GM19438 (cell line): ENCODE data around the gene KRTDAP.
"Not testable (repeated sequence)": the region's sequence is repeated elsewhere in the genome, so short reads cannot be mapped to it uniquely, and the experiment has no call there.

ENCODE experiments used
- ATAC-seq: cut with Tn5 transposase; IDR thresholded peaks from one replicate; pipeline ENCODE4 v1.9.1; 2021; ENCODE audit warnings: low read depth; ENCODE audit not compliant: unreplicated experiment

KRTDAP gene

GRCh38 chr19:35487656-35488182 lies 2.5 kb downstream of the KRTDAP start:
- no peak for ATAC-seq

DNA sequence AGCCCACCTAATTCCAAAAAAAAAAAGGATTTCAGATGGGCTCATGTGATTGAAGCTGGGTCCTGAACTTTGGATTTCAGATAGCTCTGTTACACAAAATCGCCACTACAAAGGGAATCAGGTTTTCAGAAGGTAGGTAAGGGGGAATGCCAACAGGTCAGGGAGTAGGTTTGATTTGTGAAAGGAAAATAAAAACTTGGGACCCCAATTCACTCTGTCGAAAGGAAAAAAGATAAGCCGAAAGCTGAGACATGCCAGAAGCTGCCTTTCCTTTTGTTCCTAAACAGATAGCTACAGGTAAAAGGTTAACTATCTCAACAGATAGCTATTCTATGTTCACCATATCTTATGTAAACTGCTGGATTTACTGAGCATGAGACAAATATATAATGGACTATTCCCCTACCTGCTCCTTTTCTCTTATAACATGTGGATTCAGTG lies 4.0 kb downstream of the KRTDAP start:
- no peak for ATAC-seq

GRCh38 chr19:35484252-35485036 lies 5.8 kb downstream of the KRTDAP start:
- peak; percentile 60 for ATAC-seq

- no peak for ATAC-seq
Measured at GRCh38 chr19:35483089-35483488, 7.2 kb downstream of the KRTDAP start.

DNA sequence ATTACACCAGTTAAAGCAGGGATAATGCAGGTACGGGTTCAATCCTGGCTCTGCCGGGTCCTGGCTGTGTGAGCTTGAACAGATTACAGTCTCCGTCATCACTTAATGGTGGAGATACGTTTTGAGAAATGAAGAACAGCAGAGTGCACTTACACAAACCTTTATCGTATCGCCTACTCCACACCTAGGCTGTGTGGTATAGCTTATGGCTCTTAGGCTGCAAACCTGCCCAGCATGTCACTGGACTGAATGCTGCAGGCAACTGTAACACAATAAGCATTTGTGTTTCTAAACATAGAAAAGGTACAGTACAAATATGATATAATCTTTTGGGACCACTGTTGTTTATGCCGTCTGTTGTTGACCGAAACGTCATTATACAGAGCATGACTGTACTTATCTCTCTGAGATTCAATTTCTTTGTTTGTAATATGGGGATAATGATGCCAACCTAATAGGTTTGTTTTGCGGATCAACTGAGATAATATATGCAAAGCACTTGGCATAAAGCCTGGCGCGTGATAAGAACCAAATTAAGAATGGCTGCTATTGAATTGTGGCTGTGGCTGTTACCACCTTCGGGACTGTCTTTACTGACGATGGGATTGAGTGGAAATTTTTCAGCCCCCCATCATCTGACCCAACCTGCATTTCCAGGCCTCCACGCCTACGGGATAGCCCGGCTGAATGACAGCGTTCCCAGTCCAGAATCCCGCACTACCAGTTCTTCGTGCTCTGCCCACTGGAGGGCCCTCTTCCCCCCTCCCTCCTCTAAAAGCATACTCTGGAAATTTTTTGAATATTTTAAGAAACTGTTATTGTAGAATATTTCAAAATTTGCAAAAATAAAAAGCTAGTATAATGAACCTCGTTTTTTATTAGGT lies 11.2 kb downstream of the KRTDAP start:
- ATAC-seq = no peak

- no peak for ATAC-seq
Measured at GRCh38 chr19:35476149-35476548, 14.1 kb downstream of the KRTDAP start.

- not testable (repeated sequence) for ATAC-seq
Measured at GRCh38 chr19:35474594-35474993, 15.7 kb downstream of the KRTDAP start.

DNA sequence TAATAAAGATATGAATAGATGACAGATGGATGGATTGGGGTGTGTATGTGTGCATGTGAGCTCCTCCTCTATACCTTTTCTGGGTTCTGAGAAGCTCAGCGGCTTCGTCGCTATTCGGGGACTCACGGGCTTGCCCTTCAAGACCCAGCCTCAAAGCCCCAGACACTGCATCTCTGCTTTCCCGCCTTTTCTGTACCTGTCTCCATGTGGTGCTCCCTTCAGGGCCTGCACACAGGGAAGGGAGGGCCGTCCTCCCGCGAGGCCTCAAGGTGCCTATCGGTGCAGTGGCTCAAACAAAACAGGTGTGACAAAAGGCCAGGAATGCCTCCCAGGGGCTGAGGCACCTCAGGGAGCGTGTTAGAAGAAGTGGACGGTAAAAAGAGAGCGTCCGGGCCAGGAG lies 16.2 kb downstream of the KRTDAP start:
- no peak for ATAC-seq

- ATAC-seq = no peak
Measured at GRCh38 chr19:35471946-35472345, 18.3 kb downstream of the KRTDAP start.

DNA sequence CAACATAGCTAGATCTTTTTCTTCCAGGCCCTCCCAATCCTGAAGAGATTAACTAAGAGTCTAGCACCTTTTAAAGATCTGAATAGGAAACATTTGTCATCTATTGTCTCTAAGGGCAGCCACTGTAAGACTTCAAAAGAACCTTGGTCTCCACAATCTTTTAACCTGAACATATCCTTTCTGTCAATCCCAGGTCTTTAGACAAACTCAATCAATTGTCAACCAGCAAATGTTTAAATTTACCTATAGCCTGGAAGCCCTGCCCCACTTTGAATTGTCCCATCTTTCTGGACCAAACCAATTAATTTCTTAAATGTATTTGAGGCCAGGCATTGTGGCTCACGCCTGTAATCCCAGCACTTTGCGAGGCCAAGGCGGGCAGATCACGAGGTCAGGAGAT lies 19.2 kb downstream of the KRTDAP start:
- not testable (repeated sequence) for ATAC-seq

DNA sequence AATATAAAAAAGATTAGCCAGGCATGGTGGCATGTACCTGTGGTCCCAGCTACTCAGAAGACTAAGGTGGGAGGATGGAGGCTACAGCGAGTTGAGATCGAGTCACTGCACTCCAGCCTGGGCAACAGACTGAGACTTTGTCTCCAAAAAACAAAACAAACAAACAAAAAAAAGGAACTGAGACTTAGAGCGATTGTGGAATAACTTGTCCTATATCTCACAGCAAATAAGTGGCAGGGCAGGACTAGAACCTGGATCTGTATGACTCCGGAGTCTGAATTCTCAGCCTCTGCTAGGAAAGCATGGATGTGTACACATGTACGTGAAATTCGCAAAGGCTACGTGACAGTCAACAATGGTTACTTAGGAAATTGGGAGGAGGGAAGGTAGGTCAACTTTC lies 20.1 kb downstream of the KRTDAP start:
- ATAC-seq = no peak

- peak; percentile 83 for ATAC-seq
Measured at GRCh38 chr19:35468637-35469036, 21.6 kb downstream of the KRTDAP start.

DNA sequence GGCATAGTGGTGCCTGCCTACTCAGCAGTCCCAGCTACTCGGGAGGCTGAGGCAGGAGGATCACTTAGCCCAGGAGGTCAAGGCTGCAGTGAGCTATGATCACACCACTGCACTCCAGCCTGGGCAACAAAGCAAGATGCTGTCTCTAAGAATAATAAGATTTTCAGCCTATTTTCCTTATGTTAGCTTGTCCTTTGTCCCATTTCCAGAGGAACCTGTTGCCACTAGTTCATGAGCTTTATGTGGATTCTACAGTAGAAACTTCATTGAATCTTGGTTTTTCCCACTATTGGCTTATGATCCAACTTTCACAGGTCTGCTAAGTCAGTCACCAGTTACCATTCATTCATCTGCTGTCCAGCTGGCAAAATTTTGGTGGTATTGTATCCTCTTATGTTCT lies 24.0 kb downstream of the KRTDAP start:
- no peak for ATAC-seq

GRCh38 chr19:35462956-35463355 lies 27.3 kb downstream of the KRTDAP start:
- ATAC-seq = not testable (repeated sequence)

GRCh38 chr19:35462476-35462953 lies 27.7 kb downstream of the KRTDAP start:
- ATAC-seq = no peak

GRCh38 chr19:35461788-35462187 lies 28.5 kb downstream of the KRTDAP start:
- ATAC-seq = not testable (repeated sequence)

DNA sequence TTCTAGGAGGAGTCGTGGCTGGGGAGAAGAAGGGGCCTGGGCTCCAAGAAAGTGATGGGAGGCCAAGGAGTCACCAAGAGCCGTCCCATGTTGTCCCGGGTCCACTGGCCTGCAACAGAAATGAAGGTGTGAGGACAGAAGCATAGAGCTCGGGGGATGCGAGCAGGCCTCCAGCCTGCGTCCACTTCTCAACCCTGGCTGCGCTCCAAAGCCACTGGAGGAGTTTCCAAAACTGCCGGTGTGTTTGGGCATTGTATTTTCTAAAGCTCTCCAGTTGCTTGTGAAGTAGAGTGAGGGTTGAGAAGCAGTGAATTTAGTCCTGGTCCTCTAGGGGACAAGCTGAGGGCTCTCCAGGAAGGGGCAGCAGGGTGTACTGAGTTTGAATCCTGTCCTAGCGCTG lies 29.2 kb downstream of the KRTDAP start:
- no peak for ATAC-seq

DNA sequence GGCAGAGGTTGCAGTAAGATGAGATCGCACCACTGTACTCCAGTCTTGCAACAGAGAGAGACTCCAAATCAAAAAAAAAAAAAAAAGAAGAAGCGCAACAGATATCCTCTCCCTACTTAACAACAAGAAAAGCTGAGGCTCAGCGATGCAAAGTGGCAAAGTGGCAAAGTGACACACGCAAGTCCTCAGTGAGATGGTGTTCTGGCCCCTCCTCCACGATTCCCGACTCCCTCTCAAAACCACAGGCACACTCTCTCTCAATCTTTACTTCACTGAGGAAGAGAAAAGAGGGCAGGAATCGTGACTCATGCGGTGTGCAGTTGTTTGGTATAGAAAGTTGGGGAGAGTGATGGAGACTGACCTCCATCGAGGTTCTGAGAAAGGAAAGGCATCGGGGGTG lies 29.7 kb downstream of the KRTDAP start:
- ATAC-seq = no peak

GRCh38 chr19:35459414-35460082 lies 30.7 kb downstream of the KRTDAP start:
- ATAC-seq = no peak

DNA sequence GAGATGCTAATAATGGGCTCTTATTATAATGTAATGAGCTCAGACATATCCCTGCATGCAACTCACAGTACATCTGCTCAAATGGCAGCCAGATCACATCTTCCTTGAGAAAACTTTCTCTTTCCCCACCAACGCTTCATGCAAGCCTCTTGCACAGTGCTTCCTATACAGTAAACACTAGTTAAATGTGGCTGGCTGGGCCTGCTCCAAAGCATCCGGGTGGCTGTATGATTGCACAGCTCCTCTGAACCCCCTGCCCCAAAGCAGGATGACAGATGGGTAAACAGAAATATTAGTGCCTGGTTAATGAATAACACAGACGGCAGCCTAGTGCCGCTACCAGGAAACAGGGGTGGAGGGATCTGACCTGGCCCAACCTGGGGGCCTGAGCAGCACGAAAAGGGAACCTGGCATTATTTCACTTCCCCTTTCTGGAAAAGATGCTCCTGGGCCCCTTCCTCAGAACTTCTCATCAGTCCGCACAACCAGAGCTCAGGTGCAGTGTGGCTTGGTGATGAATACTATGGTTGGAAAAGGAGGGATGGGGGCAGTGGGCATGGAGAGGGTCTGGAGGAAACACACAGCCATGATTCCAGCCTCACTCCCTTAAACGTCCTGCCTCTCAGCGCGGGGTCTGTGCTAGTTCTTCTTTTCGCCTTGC lies 31.4 kb downstream of the KRTDAP start:
- ATAC-seq = peak; percentile 47
